Activated T-helper 2 cell treated with anti-CD3 and anti-CD28 coated beads, Interferon-gamma antibody, Interleukin-2, Interleukin-4, amounts not matched to agents 10 μg/mL and 5 μg/mL and 100 μg/mL, durations not matched to agents 14 hours and 24 hours and 36 hours (primary cell): ENCODE measurements around the gene STK39. TPM values are rescaled to one million over a fixed set of nuclear protein-coding genes. Genes with fewer than 3 reads are reported as not detected.

ENCODE experiments used
- DNase-seq: peaks from one replicate; pipeline ENCODE4 v3.0.0; 2021; ENCODE audit warnings: low spot score
- H3K27ac Mint-ChIP-seq: one replicate; pipeline ENCODE4 v1.8.0; 2021; ENCODE audit warnings: mixed read lengths
- H3K27me3 Mint-ChIP-seq: one replicate; pipeline ENCODE4 v1.8.0; 2021; ENCODE audit warnings: low read depth, mixed read lengths
- H3K36me3 Mint-ChIP-seq: one replicate; pipeline ENCODE4 v1.8.0; 2021; ENCODE audit warnings: low read depth, mixed read lengths
- H3K4me1 Mint-ChIP-seq: one replicate; pipeline ENCODE4 v1.8.0; 2021; ENCODE audit warnings: low read depth, mixed read lengths
- H3K4me3 Mint-ChIP-seq: one replicate; pipeline ENCODE4 v1.8.0; 2021; ENCODE audit warnings: low read depth, mild to moderate bottlenecking, moderate library complexity, mixed read lengths
- H3K9me3 Mint-ChIP-seq: one replicate; pipeline ENCODE4 v1.8.0; 2021; ENCODE audit warnings: mixed read lengths
- intact Hi-C: fragments of 100-400 bp; cut with micrococcal nuclease; formaldehyde crosslinking; loops from one replicate; pipeline ENCODE4 v1.15.1; 2023
- total RNA-seq: library from RNA; stranded (reverse); gene quantifications from 2 replicates; pipeline ENCODE4 v1.2.3, GENCODE V29; 2022

STK39 gene
- total RNA-seq, 1 donor from 2014 or later = 46.3 TPM

GRCh38 chr2:168039881-168040280 is 207.5 kb downstream of the STK39 start:
- DNase-seq = no peak
- peaks cover 48% of the 10 kb centered on the region for H3K36me3 Mint-ChIP-seq
- H3K4me3 Mint-ChIP-seq = no peak overlapping the region
- no peaks in the 10 kb centered on the region for H3K9me3 Mint-ChIP-seq
- intact Hi-C loops = no loop called here
- H3K27ac Mint-ChIP-seq = no peak overlapping the region
- peaks cover 60% of the 10 kb centered on the region for H3K4me1 Mint-ChIP-seq
- no peaks in the 10 kb centered on the region for H3K27me3 Mint-ChIP-seq

- no peaks in the 10 kb centered on the region for H3K9me3 Mint-ChIP-seq
- no peak overlapping the region for H3K27ac Mint-ChIP-seq
- peaks cover 49% of the 10 kb centered on the region for H3K36me3 Mint-ChIP-seq
- H3K4me3 Mint-ChIP-seq = no peak overlapping the region
- peaks cover 47% of the 10 kb centered on the region for H3K4me1 Mint-ChIP-seq
- H3K27me3 Mint-ChIP-seq = no peaks in the 10 kb centered on the region
- no peak for DNase-seq
- intact Hi-C loops = no loop called here
Observed at GRCh38 chr2:168037778-168038177, 209.6 kb downstream of the STK39 start.

DNA sequence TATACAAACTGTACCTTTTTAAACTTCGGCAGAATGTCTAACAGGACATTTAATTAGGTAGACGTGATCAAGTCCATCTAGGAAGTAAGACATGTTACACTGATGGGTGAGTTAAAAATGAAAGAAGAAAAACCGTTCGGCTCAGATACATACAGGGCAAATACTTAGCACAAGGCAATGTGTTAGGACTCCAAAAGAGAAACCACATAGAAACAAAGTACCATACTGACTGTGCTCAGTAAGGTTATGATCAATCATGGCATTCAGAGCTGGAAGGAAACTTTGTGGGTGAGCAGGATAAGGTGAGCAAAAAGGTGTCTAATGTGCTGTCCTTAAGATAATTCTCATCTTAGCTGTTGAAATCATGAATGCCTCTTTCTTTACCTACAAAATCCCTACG is 211.9 kb downstream of the STK39 start:
- intact Hi-C loops = no loop called here
- Mint-ChIP-seq H3K4me1 (peaks cover 39% of the 10 kb centered on the region), H3K36me3 (peaks cover 40% of the 10 kb centered on the region), H3K27me3 (no peaks in the 10 kb centered on the region), H3K27ac (no peak overlapping the region), H3K4me3 (no peak overlapping the region), H3K9me3 (no peaks in the 10 kb centered on the region)
- DNase-seq = no peak

DNA sequence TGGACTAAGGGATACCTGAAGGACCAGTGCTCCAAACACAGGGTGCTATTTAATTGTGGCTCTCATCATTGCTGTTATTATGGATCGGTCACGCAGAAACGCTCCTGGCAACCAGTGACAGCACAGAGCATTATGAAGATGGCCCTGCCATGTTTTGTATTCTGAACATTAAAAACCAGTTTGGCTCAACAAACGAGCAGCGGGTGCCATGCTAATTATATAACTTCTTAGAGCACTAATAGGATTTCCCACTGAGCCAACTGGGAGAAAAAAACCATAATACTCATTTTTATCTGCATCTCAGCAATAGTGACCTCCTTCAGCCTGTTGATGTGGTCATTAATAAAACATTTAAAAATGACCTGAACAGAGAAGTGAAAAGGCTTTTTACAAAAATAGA is 212.8 kb downstream of the STK39 start:
- H3K27me3 Mint-ChIP-seq = no peaks in the 10 kb centered on the region
- intact Hi-C loops = no loop called here
- peaks cover 39% of the 10 kb centered on the region for H3K4me1 Mint-ChIP-seq
- H3K36me3 Mint-ChIP-seq = peaks cover 37% of the 10 kb centered on the region
- no peak overlapping the region for H3K4me3 Mint-ChIP-seq
- no peak for DNase-seq
- no peak overlapping the region for H3K27ac Mint-ChIP-seq
- no peaks in the 10 kb centered on the region for H3K9me3 Mint-ChIP-seq

- peaks cover 39% of the 10 kb centered on the region for H3K4me1 Mint-ChIP-seq
- no peaks in the 10 kb centered on the region for H3K9me3 Mint-ChIP-seq
- H3K27me3 Mint-ChIP-seq = no peaks in the 10 kb centered on the region
- H3K4me3 Mint-ChIP-seq = no peak overlapping the region
- DNase-seq = no peak
- intact Hi-C loops = no loop called here
- peaks cover 36% of the 10 kb centered on the region for H3K36me3 Mint-ChIP-seq
- H3K27ac Mint-ChIP-seq = no peak overlapping the region
Observed at GRCh38 chr2:168033966-168034365, 213.4 kb downstream of the STK39 start.

DNA sequence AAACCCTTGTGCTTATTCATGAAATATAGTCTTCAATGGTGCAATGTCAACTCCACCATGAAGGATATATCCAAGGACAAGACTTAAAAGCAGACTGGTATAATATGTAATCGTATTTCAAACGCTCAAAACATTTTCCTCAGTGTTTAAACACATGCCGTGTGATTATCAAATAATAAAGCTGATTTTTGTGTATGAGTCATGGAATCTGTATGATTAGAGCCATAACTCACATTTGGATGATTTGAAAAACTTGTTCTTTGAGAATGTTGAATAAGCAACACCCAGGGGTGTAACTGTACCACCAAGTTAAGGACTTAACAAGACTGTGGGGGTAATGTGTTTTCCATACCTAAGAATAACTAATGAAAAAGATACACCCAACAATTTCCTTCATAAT is 215.3 kb downstream of the STK39 start:
- Mint-ChIP-seq H3K9me3 (no peaks in the 10 kb centered on the region), H3K27me3 (no peaks in the 10 kb centered on the region), H3K4me3 (no peak overlapping the region), H3K4me1 (peaks cover 24% of the 10 kb centered on the region), H3K27ac (no peak overlapping the region), H3K36me3 (peaks cover 24% of the 10 kb centered on the region)
- no peak for DNase-seq
- intact Hi-C loops = no loop called here

GRCh38 chr2:168030862-168031624 is 216.4 kb downstream of the STK39 start:
- no peak overlapping the region for H3K4me3 Mint-ChIP-seq
- intact Hi-C loops = no loop called here
- H3K36me3 Mint-ChIP-seq = peaks cover 19% of the 10 kb centered on the region
- DNase-seq = no peak
- no peak overlapping the region for H3K27ac Mint-ChIP-seq
- H3K4me1 Mint-ChIP-seq = peaks cover 18% of the 10 kb centered on the region
- H3K9me3 Mint-ChIP-seq = no peaks in the 10 kb centered on the region
- no peaks in the 10 kb centered on the region for H3K27me3 Mint-ChIP-seq

DNA sequence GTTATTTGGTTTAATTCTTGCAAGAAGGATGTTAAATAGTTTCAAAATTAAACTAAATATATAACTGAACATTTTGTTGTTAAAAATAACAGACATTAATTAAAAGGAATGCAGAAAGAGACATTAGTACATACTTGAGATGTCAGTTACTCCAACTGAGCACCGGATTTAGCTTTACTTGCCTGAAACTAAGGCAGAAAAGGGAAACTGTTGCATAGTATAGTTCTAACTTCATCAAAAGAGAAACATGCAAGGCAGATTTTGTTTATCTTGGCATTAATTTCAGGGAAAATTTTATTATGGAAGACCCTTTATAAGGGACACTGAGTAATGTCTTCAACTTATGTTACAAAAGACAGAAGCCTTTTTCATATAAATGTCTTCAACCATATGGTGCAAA is 218.3 kb downstream of the STK39 start:
- DNase-seq = no peak
- Mint-ChIP-seq H3K4me3 (no peak overlapping the region), H3K9me3 (no peaks in the 10 kb centered on the region), H3K27me3 (no peaks in the 10 kb centered on the region), H3K4me1 (peaks cover 19% of the 10 kb centered on the region), H3K36me3 (peaks cover 16% of the 10 kb centered on the region), H3K27ac (no peak overlapping the region)
- intact Hi-C loops = no loop called here

GRCh38 chr2:168028362-168028761 is 219.0 kb downstream of the STK39 start:
- DNase-seq = no peak
- Mint-ChIP-seq H3K4me1 (peaks cover 19% of the 10 kb centered on the region), H3K36me3 (peaks cover 13% of the 10 kb centered on the region), H3K4me3 (no peak overlapping the region), H3K27me3 (no peaks in the 10 kb centered on the region), H3K9me3 (no peaks in the 10 kb centered on the region), H3K27ac (no peak overlapping the region)
- intact Hi-C loops = no loop called here

DNA sequence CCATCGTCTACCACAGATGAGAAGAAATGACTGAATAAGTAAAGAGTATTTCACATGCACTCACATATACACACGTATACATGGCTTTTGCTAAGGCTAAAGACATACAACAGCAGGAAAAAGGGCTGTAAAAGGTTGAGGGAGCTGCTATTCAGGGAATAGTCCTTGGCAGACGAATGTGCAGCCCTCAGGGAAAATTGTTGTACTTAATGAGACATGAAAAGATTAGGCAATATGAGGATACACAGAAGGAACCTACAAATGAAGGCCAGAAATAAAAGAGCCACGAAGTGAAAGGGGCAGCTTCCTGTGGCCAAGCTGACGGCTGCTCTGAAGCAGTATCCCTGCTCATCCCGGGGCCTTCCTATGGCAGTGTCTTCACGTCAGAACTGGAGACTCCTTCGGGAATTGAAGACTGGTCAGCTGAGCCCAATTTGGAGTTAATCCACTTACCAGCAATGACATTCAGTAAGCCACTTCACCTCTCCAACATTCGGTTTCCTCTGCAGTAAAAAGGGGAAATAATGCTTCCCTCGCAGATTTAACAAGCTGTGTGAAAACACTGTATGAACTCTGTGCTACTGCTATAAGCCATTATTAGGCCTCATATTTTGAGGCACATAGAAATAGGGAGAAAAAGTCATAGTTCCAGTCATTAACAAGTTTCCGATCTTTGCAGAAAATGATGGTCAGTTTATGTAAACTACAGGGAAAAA is 221.8 kb downstream of the STK39 start:
- Mint-ChIP-seq H3K4me1 (peaks cover 10% of the 10 kb centered on the region), H3K27ac (no peak overlapping the region), H3K27me3 (no peaks in the 10 kb centered on the region), H3K36me3 (peaks cover 13% of the 10 kb centered on the region), H3K9me3 (no peaks in the 10 kb centered on the region), H3K4me3 (no peak overlapping the region)
- no peak for DNase-seq
- intact Hi-C loops = no loop called here

DNA sequence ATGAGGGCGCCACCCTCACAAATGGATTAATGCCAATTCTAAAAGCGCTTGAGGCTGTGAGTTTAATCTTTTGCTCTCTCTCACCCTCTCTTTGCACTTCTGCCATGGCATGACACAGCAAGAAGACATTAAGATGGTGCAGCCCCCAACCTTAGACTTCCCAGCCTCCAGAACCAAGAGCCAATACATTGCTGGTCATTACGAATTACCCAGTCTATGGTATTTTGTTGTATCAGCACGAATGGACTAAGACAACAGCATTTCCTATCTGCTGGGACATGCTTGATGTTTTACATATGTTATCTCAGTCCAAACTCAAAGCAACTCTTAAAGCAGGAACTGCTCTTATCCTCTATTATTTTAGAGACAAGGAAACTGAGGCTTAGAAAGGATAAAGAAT is 222.9 kb downstream of the STK39 start:
- no peak overlapping the region for H3K4me3 Mint-ChIP-seq
- H3K9me3 Mint-ChIP-seq = no peaks in the 10 kb centered on the region
- no peak overlapping the region for H3K27ac Mint-ChIP-seq
- peaks cover 8% of the 10 kb centered on the region for H3K4me1 Mint-ChIP-seq
- peaks cover 13% of the 10 kb centered on the region for H3K36me3 Mint-ChIP-seq
- intact Hi-C loops = no loop called here
- DNase-seq = no peak
- no peaks in the 10 kb centered on the region for H3K27me3 Mint-ChIP-seq

DNA sequence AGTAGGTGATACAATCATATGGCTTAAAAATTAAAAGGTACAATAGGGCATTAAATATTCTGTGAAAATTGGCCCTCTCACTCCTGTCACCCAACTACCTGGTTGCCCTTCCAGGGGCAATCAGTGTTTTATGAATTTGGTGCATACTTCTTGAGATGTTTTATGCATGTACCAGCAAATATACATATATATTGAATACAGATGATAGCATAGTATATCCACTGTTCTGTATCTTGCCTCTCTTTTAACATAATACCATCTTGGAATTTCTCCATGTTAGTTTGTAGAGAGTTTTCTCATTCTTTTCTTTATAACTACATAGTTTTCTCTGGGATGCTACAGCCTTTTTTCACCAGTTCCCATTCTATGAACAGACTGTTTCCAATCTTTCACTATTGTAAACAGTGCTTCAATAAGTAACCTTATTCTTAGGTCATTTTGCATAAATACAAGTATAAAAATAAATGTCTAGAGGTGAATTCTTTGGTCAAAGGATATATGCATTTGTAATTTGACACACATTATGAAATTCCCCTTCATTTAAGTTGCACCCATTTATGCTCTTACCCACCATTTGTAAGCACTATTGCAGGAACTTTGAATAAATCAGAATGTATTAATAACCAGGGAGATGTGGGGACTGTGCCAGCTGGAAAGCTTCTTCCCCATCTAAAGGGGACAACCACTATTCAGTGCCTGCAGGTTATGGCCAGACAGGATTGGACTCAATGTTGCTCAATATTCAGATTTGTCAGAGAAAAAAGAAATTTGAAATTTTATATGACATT is 225.4 kb downstream of the STK39 start:
- Mint-ChIP-seq H3K9me3 (no peaks in the 10 kb centered on the region), H3K36me3 (peaks cover 13% of the 10 kb centered on the region), H3K4me3 (no peak overlapping the region), H3K27ac (no peak overlapping the region), H3K4me1 (peaks cover 8% of the 10 kb centered on the region), H3K27me3 (no peaks in the 10 kb centered on the region)
- intact Hi-C loops = no loop called here
- DNase-seq = no peak
